Measurements from ENCODE around the gene NEUROD6.

NEUROD6 gene

GRCh38 chr7:31340603-31341002, at the start of gene NEUROD6:
Gene NEUROD6, minus strand, starts transcription at chr7:31340726. Its CDS starts 1,458 bp downstream, at chr7:31339268.
- peak in 1 of 2 experiments; percentile 32 for DNase-seq

DNA sequence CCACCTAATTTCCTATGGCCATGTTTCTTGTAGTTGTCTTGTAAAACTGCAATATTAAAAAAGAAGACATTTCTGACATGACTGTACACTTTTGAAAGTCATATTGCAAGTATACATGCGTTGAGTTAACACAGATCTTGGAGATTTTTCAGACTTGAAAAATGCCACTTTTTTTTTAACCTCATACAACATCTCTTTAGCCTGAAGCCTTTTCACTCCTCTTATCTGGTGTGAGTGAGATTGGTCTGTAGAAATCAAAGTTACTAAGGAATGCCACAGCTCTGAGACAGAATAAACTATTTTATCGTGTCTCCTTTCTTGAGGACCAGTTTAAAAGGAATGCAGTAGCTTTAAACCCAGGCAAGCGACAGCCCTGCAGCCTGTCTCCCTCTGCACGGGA, 43.9 kb upstream of the NEUROD6 start:
- no peak for DNase-seq

GRCh38 chr7:31382722-31383121, 42.2 kb upstream of the NEUROD6 start:
- no peak for DNase-seq

- peak; percentile 69 to 76 for DNase-seq
Observed at GRCh38 chr7:31373337-31374289, 33.1 kb upstream of the NEUROD6 start.

GRCh38 chr7:31372231-31372959, 31.9 kb upstream of the NEUROD6 start:
- peak in 1 of 2 experiments; percentile 13 for DNase-seq

DNA sequence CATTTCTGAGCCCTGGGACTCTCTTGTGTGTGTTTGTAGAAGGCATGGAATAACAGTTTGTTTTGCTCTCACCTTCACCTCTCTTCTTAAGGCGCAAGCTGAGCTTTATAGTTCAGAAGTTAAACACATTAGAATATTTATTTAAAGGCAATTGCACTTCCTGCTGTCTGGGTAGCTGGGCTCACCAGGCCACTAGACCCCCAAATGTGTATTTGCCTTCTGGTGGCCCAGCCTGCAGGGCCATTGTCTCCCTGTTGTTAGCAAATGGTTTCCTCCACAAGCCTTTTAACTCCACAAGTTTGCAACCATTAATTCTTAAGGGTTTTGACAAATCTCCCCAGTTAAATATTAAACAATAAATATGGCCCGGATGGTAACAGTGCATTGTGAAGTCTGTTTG, 31.1 kb upstream of the NEUROD6 start:
- DNase-seq, result no peak

GRCh38 chr7:31370609-31371008, 30.1 kb upstream of the NEUROD6 start:
- DNase-seq, result no peak

- DNase-seq, result no peak
Observed at GRCh38 chr7:31368620-31369019, 28.1 kb upstream of the NEUROD6 start.

- no peak for DNase-seq
Observed at GRCh38 chr7:31363496-31363895, 23.0 kb upstream of the NEUROD6 start.

DNA sequence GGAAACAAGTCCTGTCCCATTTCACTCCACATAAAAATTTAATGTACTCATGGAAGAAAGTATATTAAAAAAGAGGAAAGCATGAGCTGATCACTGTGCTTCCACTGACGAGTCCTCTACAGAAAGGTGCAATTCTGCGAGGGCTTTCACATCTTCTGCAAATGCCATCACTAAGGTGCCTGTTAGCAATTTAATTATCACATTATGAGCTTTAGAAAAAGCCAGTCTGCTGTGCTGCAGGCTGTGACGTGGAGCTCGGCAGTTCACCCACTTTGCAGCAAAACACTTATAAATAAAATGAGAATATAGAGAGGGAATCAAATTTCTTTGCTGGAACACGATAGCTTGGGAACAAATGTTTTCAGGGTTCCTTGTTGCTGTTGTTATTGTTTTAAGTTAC, 22.5 kb upstream of the NEUROD6 start:
- DNase-seq, result no peak

- DNase-seq, result no peak
Observed at GRCh38 chr7:31362401-31362800, 21.9 kb upstream of the NEUROD6 start.

DNA sequence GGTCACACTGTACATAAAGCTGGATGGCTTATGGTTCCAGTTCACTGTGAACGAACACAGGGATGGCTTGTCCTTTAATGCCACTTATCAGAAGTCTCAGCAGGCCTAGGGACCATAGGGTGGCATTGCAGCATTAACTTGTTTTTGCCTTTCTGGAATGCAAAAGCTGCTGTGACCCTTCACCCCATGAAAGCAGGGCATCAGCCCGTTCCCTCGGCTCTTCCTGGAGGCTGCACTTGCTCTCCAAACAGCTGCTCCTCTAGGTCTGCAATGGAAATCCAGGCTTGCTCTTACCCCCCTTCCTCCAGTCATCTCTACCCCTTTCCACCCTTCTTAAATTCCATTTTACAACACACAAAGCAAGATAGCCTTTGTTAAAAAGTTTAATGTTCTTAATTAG, 17.9 kb upstream of the NEUROD6 start:
- DNase-seq, result no peak

- no peak for DNase-seq
Observed at GRCh38 chr7:31345421-31345820, 4.9 kb upstream of the NEUROD6 start.

DNA sequence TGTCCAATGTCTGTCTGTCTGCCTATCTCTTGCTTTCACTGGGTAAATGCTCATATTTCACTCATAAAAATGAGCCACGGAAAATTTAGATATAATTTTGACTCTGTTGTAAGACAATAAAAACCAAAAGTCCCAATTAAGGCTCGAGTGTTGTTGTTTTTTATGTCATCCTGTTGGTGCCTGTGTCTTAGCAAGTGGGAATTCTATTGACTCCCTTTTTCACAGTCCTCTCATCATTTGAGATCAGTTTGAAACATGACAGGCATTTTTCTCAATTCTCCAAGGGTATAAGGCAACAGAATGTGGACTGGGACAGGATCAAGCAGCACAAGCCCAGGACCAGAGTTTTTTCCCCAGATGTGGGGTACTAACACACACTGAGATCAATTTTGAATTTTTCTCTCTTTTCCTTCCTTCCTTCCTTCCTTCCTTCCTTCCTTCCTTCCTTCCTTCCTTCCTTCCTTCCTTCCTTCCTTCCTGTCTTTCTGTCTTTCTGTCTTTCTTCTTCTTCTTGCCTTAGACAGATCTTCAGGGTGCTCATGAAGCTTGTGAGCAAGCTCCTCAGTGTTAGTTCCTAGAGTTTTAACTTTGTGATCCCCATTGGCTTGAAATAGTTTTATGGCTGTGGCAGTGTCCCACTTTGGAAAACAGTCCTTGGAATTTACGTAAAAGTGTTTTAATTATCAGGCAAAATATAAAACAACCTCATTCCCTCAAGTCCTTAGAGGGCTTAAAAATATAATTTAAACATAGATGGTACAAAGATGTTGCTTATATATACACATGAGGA, 3.2 kb upstream of the NEUROD6 start:
- DNase-seq, result no peak

DNA sequence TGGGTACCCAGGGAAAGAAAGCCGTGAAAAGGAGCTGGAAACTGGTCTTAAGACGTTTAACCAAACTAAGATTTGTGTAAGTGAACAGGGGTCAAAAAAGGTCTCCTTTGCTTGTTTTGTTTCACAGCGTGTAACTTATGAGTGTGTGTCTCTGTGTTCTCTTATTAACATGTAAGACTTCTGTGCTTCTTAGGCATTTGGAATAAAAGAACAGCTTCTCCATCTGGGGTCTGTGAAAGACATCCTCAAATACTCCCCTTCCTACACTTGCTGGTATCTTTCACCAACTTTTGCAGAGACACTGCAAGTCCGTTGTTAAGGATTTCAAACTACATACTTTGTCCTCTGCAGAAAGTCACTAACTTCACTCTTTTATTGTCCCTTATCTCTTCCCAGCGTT, 615 bp upstream of the NEUROD6 start:
- no peak for DNase-seq

DNA sequence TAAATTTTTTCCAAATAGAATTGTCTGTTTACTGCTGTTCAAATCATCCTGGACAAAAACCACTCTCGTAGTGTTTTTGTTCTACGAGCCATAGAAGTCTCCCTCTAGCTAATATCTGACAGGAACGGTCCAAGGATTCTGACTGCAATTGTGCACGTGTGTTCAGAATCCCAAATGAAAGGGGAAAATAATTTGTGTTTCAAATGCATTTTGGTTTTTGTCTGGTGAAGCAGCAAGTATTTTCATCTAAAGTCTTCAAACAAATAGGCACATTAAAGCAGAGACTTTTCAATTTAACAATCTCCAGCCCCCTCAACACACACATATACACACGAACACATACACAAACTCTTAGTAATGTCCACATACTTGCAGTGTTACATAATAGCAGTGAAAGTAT, 475 bp downstream of the NEUROD6 start:
- DNase-seq, result no peak

GRCh38 chr7:31338706-31339105, 1.8 kb downstream of the NEUROD6 start:
- DNase-seq, result no peak

DNA sequence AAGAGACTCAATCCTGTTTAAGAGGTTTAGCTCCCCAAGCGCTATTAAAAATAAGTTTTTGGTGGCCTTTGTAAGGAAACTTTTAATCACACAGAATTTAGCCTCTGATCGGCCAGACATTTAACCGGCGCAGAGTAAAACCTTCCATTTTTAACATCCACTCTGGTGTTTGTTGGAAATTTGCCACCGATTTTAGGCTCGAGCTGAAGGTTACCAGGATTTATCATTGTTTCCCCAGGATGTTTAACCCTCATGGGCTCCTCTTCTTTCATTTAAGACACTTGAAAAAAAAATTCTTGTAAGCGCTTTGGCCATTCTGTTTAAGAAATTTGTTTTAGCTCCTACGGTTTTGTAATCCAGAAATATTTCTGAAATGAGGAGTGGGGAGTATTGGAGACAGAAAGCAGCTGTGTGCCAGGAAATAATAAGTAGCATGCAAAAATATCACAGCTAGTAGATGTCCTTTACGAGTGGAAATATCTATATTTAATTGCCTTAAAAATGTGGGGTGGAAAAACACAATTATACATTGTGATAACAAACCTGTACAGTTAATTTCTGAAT, 3.4 kb downstream of the NEUROD6 start:
- no peak for DNase-seq

GRCh38 chr7:31336202-31337001, 4.1 kb downstream of the NEUROD6 start:
- DNase-seq, result no peak

DNA sequence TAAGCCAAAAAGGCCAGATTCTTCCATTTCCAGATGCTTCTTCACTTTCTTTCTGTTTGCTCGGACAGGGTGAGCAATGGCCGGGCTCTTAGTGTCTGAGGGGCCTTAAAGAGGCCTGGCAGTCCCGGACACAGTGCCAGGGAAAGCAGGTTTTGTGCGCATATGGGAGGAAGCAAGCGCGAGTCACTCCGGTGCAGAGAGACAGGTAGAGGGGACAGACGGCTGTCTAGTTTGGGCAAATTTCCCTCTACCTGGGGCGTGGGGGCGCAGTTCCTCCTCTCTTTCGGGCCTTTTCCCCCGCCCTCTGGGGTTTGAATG, 4.7 kb downstream of the NEUROD6 start:
- no peak for DNase-seq

DNA sequence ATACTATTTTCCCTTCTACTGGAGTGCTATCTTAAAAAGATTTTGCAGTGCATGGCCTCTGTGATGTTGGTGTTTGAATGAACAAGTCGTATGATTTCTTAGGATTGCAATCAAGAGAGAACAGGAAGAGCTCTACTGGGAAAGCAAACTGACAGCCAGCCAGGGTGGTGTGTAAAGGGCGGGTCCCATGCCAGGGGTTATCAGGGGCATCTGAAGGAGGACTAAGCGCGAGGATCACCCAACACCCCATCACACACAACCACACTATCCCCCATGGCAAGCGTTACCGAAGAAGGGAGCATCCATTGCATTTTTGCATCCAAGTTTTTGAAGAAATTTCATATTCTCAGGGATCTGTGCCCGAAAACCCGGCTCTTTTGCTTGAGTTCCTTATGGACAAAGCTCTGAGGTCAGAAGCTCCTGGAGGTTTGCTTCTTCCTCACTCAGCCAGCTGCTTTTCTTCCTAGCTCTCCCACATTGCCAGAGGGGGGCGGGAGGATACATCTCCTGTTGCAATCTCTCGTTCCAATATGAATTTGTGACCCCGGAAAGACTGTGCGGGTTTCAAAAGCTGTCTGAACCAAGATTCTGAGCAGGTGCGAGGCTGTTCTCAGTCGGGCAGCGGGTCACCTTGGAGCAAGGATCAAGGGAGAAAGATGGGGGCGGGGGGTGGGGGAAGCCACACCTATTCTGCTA, 5.2 kb downstream of the NEUROD6 start:
- no peak for DNase-seq

DNA sequence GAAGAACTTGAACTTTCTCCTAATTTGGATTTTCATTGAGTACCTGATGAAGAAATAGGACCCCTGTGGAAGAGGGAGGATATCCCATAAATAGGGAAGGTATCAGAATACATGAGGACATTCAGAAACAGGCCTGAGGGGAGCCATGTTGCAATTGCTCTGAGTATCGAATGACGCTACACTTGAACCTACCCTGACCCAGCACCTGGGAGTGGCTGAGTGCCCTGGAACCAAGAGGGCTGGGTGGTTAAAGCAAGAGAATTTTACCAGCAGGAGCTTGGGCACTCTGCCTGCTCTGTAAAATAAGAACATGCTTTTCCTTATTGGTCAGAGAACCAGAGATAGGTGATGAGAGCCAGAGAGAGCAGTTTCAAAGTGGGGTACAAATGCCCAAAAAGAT, 7.2 kb downstream of the NEUROD6 start:
- no peak for DNase-seq

All from NCI-H446 (cell line).